Liver (tissue), 9 donors: Measurements from ENCODE around the gene RAB30. TPM values are rescaled to one million over a fixed set of nuclear protein-coding genes. Genes with fewer than 3 reads are reported as not detected.

ENCODE experiments used
- DNase-seq: peaks from one replicate; pipeline ENCODE4 v3.0.0-alpha.2; 2017; ENCODE audit warnings: low spot score
- H3K27ac ChIP-seq, 2 donors: one replicate each; pipeline ENCODE4 v1.7.0; 2013; ENCODE audit warnings: inconsistent platforms in 2 of 2, low read length in 2 of 2, control low read depth in 1 of 2, low read depth in 1 of 2, mild to moderate bottlenecking in 1 of 2
- H3K27me3 ChIP-seq, 4 donors: one replicate each; pipeline versions ENCODE4 v1.6.1 to v1.7.0; 2013; ENCODE audit warnings: low read length in 3 of 4, inconsistent platforms in 1 of 4, mild to moderate bottlenecking in 1 of 4, moderate library complexity in 1 of 4; ENCODE audit not compliant: control insufficient read depth in 4 of 4, insufficient read depth in 4 of 4
- H3K36me3 ChIP-seq, 4 donors: one replicate each; pipeline versions ENCODE4 v1.6.1 to v1.7.0; 2013; ENCODE audit warnings: low read length in 3 of 4, mild to moderate bottlenecking in 3 of 4, low read depth in 1 of 4, moderate library complexity in 1 of 4; ENCODE audit not compliant: control insufficient read depth in 4 of 4, insufficient read depth in 3 of 4
- H3K4me1 ChIP-seq, 4 donors: one replicate each; pipeline versions ENCODE4 v1.6.1 to v1.7.0; 2013; ENCODE audit warnings: low read length in 3 of 4, mild to moderate bottlenecking in 3 of 4, moderate library complexity in 1 of 4; ENCODE audit not compliant: control insufficient read depth in 4 of 4, insufficient read depth in 4 of 4
- H3K4me3 ChIP-seq, 3 donors: one replicate each; pipeline versions ENCODE4 v1.6.1 to v1.7.0; 2013; ENCODE audit warnings: low read length in 3 of 3, control low read depth in 1 of 3, low read depth in 1 of 3, mild to moderate bottlenecking in 1 of 3
- H3K9ac ChIP-seq, 2 donors: one replicate each; pipeline ENCODE4 v1.7.0; 2013; ENCODE audit warnings: low read length in 2 of 2, mild to moderate bottlenecking in 2 of 2, moderate library complexity in 2 of 2, control low read depth in 1 of 2, low read depth in 1 of 2
- H3K9me3 ChIP-seq, 4 donors: one replicate each; pipeline versions ENCODE4 v1.6.1 to v1.7.0; 2013; ENCODE audit warnings: low read length in 3 of 4; ENCODE audit not compliant: control insufficient read depth in 4 of 4
- ATF3 ChIP-seq: IDR thresholded peaks from 2 replicates; pipeline ENCODE4 v1.6.1; 2016; ENCODE audit warnings: antibody characterized with exemption
- FOXA1 ChIP-seq: IDR thresholded peaks from 2 replicates; pipeline ENCODE4 v1.6.1; 2016; ENCODE audit warnings: antibody characterized with exemption
- FOXA2 ChIP-seq: IDR thresholded peaks from 2 replicates; pipeline ENCODE4 v1.6.1; 2016; ENCODE audit warnings: antibody characterized with exemption
- GABPA ChIP-seq, 2 donors: IDR thresholded peaks in 1 of 2; conservative IDR thresholded peaks in 1 of 2; 2 replicates each; pipeline ENCODE4 v1.6.1; 2016; ENCODE audit warnings: antibody characterized with exemption in 2 of 2, mild to moderate bottlenecking in 1 of 2, moderate library complexity in 1 of 2
- HNF4A ChIP-seq, 2 donors: conservative IDR thresholded peaks; 2 replicates each; pipeline ENCODE4 v1.6.1; 2016; ENCODE audit warnings: antibody characterized with exemption in 2 of 2, mild to moderate bottlenecking in 2 of 2
- HNF4G ChIP-seq: IDR thresholded peaks from 2 replicates; pipeline ENCODE4 v1.6.1; 2016; ENCODE audit warnings: antibody characterized with exemption
- JUND ChIP-seq, 2 donors: IDR thresholded peaks; 2 replicates each; pipeline ENCODE4 v1.6.1; 2016; ENCODE audit warnings: antibody characterized with exemption in 2 of 2
- MAX ChIP-seq: IDR thresholded peaks from 2 replicates; pipeline ENCODE4 v1.6.1; 2016; ENCODE audit warnings: antibody characterized with exemption
- NR2F2 ChIP-seq: IDR thresholded peaks from 2 replicates; pipeline ENCODE4 v1.6.1; 2016; ENCODE audit warnings: antibody characterized with exemption
- RAD21 ChIP-seq, 2 donors: IDR thresholded peaks; 2 replicates each; pipeline ENCODE4 v1.6.1; 2016; ENCODE audit warnings: antibody characterized with exemption in 2 of 2, mild to moderate bottlenecking in 2 of 2
- RXRA ChIP-seq, 2 donors: IDR thresholded peaks; 2 replicates each; pipeline ENCODE4 v1.6.1; 2017 to 2018; ENCODE audit warnings: antibody characterized with exemption in 2 of 2, mild to moderate bottlenecking in 1 of 2
- SP1 ChIP-seq: IDR thresholded peaks from 2 replicates; pipeline ENCODE4 v1.6.1; 2018; ENCODE audit warnings: antibody characterized with exemption, mild to moderate bottlenecking
- YY1 ChIP-seq: IDR thresholded peaks from 2 replicates; pipeline ENCODE4 v1.6.1; 2016; ENCODE audit warnings: antibody characterized with exemption, mild to moderate bottlenecking
- ZBTB33 ChIP-seq: IDR thresholded peaks from 2 replicates; pipeline ENCODE4 v1.6.1; 2016; ENCODE audit warnings: antibody characterized with exemption
- WGBS: extraction: QIAGEN DNeasy Blood & Tissue Kit; methylation state at CpG from one replicate; pipeline ENCODE4 v1.1.7; 2013; 5-methylcytosine and 5-hydroxymethylcytosine counted together
- polyA plus RNA-seq, 2 donors: library from polyadenylated mRNA; stranded (reverse) in 1 of 2; unstranded in 1 of 2; fragments of 200-250 nt in 1 of 2; fragments of >200 nt in 1 of 2; fragmentation: Nextera tagmentation in 1 of 2; extraction: Ambion mirVana in 1 of 2; gene quantifications; one replicate each; pipeline versions ENCODE4 v1.2.1 to v1.2.3, GENCODE V29; 2013 to 2015
- total RNA-seq, 2 donors: library from RNA; depleted of rRNA; stranded (reverse); fragments of >200 nt; gene quantifications; one replicate each; pipeline ENCODE4 v1.2.3, GENCODE V29; 2014
- donor health status: healthy.
- donor health status: healthy.
- donor health status: healthy.
- donor health status: healthy.
- donor health status: healthy.

Gene RAB30
- total and polyA plus RNA-seq, 4 donors, result 2.4 to 5.4 (median 3.2) TPM

GRCh38 chr11:82932564-82932963 is 139.1 kb downstream of the RAB30 start:
- H3K27ac ChIP-seq, result no peak overlapping the region
- TF ChIP-seq ATF3, result no peak
- TF ChIP-seq FOXA2, result no peak
- no peak for TF ChIP-seq RXRA (IDR thresholded peaks at IDR 0.05)
- no peak for TF ChIP-seq ZBTB33
- H3K27me3 ChIP-seq, result no peaks in the 10 kb centered on the region
- H3K9me3 ChIP-seq, result no peaks in the 10 kb centered on the region
- H3K4me3 ChIP-seq, result no peak overlapping the region
- H3K4me1 ChIP-seq, result no peaks in the 10 kb centered on the region
- H3K9ac ChIP-seq, result no peak overlapping the region
- 90% methylated on average over 1 of the region's 1 CpG for WGBS
- no peak for DNase-seq
- H3K36me3 ChIP-seq, result no peaks in the 10 kb centered on the region

- TF ChIP-seq NR2F2 (no peak), SP1 (no peak), JUND (IDR thresholded peaks at IDR 0.05) (no peak), GABPA (IDR thresholded peaks at IDR 0.05 in 1 of 2, conservative IDR thresholded peaks at IDR 0.05 in 1 of 2) (no peak), FOXA2 (no peak), HNF4A (conservative IDR thresholded peaks at IDR 0.05) (no peak), MAX (no peak), ATF3 (no peak), RAD21 (IDR thresholded peaks at IDR 0.05) (no peak), YY1 (no peak), HNF4G (no peak), RXRA (IDR thresholded peaks at IDR 0.05) (no peak)
- Histone ChIP-seq H3K9ac (no peak overlapping the region), H3K4me1 (no peaks in the 10 kb centered on the region), H3K27ac (no peak overlapping the region), H3K36me3 (no peaks in the 10 kb centered on the region), H3K27me3 (no peaks in the 10 kb centered on the region), H3K4me3 (no peak overlapping the region), H3K9me3 (no peaks in the 10 kb centered on the region)
- 89% methylated on average over 2 of the region's 2 CpGs for WGBS
- no peak for DNase-seq
These were observed 141.0 kb downstream of the RAB30 start for GRCh38 chr11:82930734-82931133.

GRCh38 chr11:82930229-82930628 is 141.5 kb downstream of the RAB30 start:
- Histone ChIP-seq H3K9me3 (no peaks in the 10 kb centered on the region), H3K27me3 (no peaks in the 10 kb centered on the region), H3K4me3 (no peak overlapping the region), H3K4me1 (no peaks in the 10 kb centered on the region), H3K27ac (no peak overlapping the region), H3K36me3 (no peaks in the 10 kb centered on the region), H3K9ac (no peak overlapping the region)
- DNase-seq, result no peak
- 79% methylated on average over 3 of the region's 3 CpGs for WGBS
- TF ChIP-seq FOXA1 (no peak), RAD21 (IDR thresholded peaks at IDR 0.05) (no peak), HNF4G (no peak), ZBTB33 (no peak), NR2F2 (no peak)
